PC-9 (cell line): ENCODE results near the gene FANCF. TPM values are rescaled to one million over a fixed set of nuclear protein-coding genes. Genes with fewer than 3 reads are reported as not detected.
A peak's percentile ranks its signal among the peaks of the same experiment; 100 is the strongest.

Experiments
- BruUV-seq: library from RNA; stranded (reverse); fragments of 400-500 nt; replicated peaks from 2 replicates; lab custom pipeline; 2021; lab: Mats Ljungman, UMichigan
- CTCF ChIA-PET: fragments of 300-600 bp; sonication (Branson Sonifier 250); formaldehyde crosslinking; loops from one replicate; lab custom pipeline; 2022; ENCODE audit warnings: antibody characterized with exemption; lab: Charles Lee
- POLR2A ChIA-PET: fragments of 300-600 bp; sonication (Branson Sonifier 250); formaldehyde crosslinking; loops from one replicate; lab custom pipeline; 2022; ENCODE audit warnings: antibody characterized with exemption; ENCODE audit not compliant: unreplicated experiment; lab: Charles Lee
- DNase-seq, 2 experiments: peaks; one replicate each; pipeline versions ENCODE4 v3.0.0 to v3.0.0-alpha.2; 2015 to 2022; ENCODE audit warnings: mixed read lengths in 1 of 2
- H2AFZ ChIP-seq: fragments of 200-600 bp; sonication (generic); 2 replicates; pipeline ENCODE4 v1.8.1; 2017; ENCODE audit warnings: antibody characterized with exemption
- H3F3A ChIP-seq: fragments of 200-600 bp; sonication (generic); 2 replicates; pipeline ENCODE4 v1.8.1; 2017; ENCODE audit warnings: antibody characterized with exemption, mild to moderate bottlenecking, low read depth; ENCODE audit not compliant: insufficient read depth
- H3K27ac ChIP-seq: fragments of 200-600 bp; sonication (generic); 2 replicates; pipeline ENCODE4 v1.6.1; 2016; ENCODE audit warnings: mixed run types
- H3K27me3 ChIP-seq: fragments of 200-600 bp; sonication (generic); 2 replicates; pipeline ENCODE4 v1.6.1; 2016; ENCODE audit warnings: low read depth, mixed run types; ENCODE audit not compliant: insufficient read depth
- H3K36me3 ChIP-seq: fragments of 200-600 bp; sonication (generic); 2 replicates; pipeline ENCODE4 v1.6.1; 2016; ENCODE audit warnings: low read depth, mixed run types
- H3K4me1 ChIP-seq: fragments of 200-600 bp; sonication (generic); replicated peaks from 2 replicates; pipeline ENCODE4 v1.6.1; 2016; ENCODE audit warnings: mixed run types; ENCODE audit not compliant: insufficient read depth
- H3K4me2 ChIP-seq: fragments of 200-600 bp; sonication (generic); 2 replicates; pipeline ENCODE4 v1.6.1; 2017; ENCODE audit warnings: mixed run types
- H3K4me3 ChIP-seq: fragments of 200-600 bp; sonication (generic); 2 replicates; pipeline ENCODE4 v1.6.1; 2016; ENCODE audit warnings: mixed run types
- H3K79me2 ChIP-seq: fragments of 200-600 bp; sonication (generic); 2 replicates; pipeline ENCODE4 v1.6.1; 2017; ENCODE audit warnings: low read depth, mixed run types
- H3K9me2 ChIP-seq: fragments of 200-600 bp; sonication (generic); 2 replicates; pipeline ENCODE4 v1.8.1; 2017; ENCODE audit warnings: mild to moderate bottlenecking; ENCODE audit not compliant: insufficient read depth
- H3K9me3 ChIP-seq: fragments of 200-600 bp; sonication (generic); 2 replicates; pipeline ENCODE4 v1.8.1; 2016; ENCODE audit warnings: low read depth; ENCODE audit not compliant: insufficient read depth
- H4K20me1 ChIP-seq: fragments of 200-600 bp; sonication (generic); 2 replicates; pipeline ENCODE4 v1.8.1; 2017; ENCODE audit not compliant: insufficient read depth
- CTCF ChIP-seq: fragments of 200-600 bp; sonication (generic); conservative IDR thresholded peaks from 2 replicates; pipeline ENCODE4 v1.6.1; 2017; ENCODE audit warnings: mixed run types, antibody characterized with exemption, mild to moderate bottlenecking, moderate library complexity
- EZH2 ChIP-seq: fragments of 200-600 bp; sonication (generic); IDR thresholded peaks from 2 replicates; pipeline ENCODE4 v1.8.0; 2017; ENCODE audit warnings: antibody characterized with exemption, low read depth
- intact Hi-C: fragments of 100-400 bp; cut with micrococcal nuclease; formaldehyde crosslinking; loops from one replicate; pipeline ENCODE4 v1.10.0; 2022; ENCODE audit not compliant: unreplicated experiment
- total RNA-seq: library from RNA; stranded (reverse); gene quantifications from 2 replicates; pipeline ENCODE4 v1.2.3, GENCODE V29; 2021

The FANCF gene
- total RNA-seq, 1 experiment from 2014 or later: 8.0 TPM

DNA sequence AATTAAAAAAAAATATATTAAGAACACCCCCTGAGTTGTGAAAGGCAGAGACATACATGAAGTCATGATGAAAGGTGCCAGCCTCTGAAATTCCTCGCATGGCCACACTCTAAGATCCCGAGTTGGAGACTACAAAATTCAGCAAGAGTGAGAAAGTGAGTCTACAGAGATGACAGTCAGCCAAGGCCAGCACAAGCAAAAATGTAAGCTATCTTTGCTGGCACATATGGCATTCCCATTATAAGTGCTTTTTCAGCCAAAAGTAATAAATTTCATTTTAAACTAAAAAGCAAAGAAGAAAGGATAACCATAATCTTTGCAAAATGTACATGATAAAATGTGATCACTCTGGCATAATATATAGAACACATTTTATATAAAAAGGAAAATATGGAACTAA is 40.6 kb downstream of the FANCF start:
- no peaks in the 10 kb centered on the region for H3K4me1 ChIP-seq
- no peaks in the 10 kb centered on the region; the same call in 1 of the 2 replicates for H3K9me2 ChIP-seq
- no peak overlapping the region for H3K27ac ChIP-seq
- POLR2A ChIA-PET: no interaction called here
- intact Hi-C loops: no loop called here
- no peaks in the 10 kb centered on the region for H4K20me1 ChIP-seq
- no peaks in the 10 kb centered on the region for H3K27me3 ChIP-seq
- DNase-seq: no peak
- BruUV-seq: no TSS peak
- H3F3A ChIP-seq: no peaks in the 10 kb centered on the region
- no peaks in the 10 kb centered on the region for H3K79me2 ChIP-seq
- no peak overlapping the region for H2AFZ ChIP-seq
- H3K36me3 ChIP-seq: no peaks in the 10 kb centered on the region
- H3K4me3 ChIP-seq: no peak overlapping the region
- H3K4me2 ChIP-seq: no peak overlapping the region
- no peak for TF ChIP-seq CTCF
- TF ChIP-seq EZH2: no peak
- no peaks in the 10 kb centered on the region for H3K9me3 ChIP-seq
- CTCF ChIA-PET: no interaction called here

DNA sequence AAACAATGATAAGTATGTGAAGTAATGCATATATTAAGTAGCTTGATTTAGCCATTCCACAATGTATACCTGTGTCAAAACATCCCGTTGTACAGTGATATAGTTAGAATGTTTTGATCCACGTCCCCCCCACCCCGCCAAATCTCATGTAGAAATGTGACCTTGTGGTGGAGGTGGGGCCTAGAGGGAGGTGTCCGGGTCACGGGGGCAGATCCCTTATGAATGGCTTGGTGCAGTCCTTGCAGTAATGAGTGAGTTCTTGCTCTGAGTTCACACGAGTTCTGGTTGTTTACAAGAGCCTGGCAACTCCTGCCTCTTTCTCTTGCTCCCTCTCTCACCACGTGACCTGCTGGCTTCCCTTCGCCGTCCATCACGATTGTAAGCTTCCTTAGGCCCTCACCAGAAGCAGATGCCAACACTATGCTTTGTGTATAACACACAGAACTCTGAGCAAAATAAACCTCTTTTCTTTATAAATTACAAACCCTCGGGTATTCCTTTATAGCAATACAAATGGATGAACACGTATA is 41.6 kb downstream of the FANCF start:
- intact Hi-C loops: no loop called here
- Histone ChIP-seq H3F3A (no peaks in the 10 kb centered on the region), H4K20me1 (no peaks in the 10 kb centered on the region), H3K36me3 (no peaks in the 10 kb centered on the region), H3K4me2 (no peak overlapping the region), H3K79me2 (no peaks in the 10 kb centered on the region), H3K9me2 (no peaks in the 10 kb centered on the region; the same call in 1 of the 2 replicates), H3K27me3 (no peaks in the 10 kb centered on the region), H3K4me1 (no peaks in the 10 kb centered on the region), H2AFZ (0 out of 2 replicates have a peak overlapping the region, but pooled peaks have one; percentile 58), H3K9me3 (no peaks in the 10 kb centered on the region), H3K4me3 (no peak overlapping the region), H3K27ac (no peak overlapping the region)
- no peak for TF ChIP-seq CTCF
- no peak for TF ChIP-seq EZH2
- no peak for DNase-seq
- CTCF ChIA-PET: no interaction called here
- BruUV-seq: no TSS peak
- POLR2A ChIA-PET: no interaction called here

DNA sequence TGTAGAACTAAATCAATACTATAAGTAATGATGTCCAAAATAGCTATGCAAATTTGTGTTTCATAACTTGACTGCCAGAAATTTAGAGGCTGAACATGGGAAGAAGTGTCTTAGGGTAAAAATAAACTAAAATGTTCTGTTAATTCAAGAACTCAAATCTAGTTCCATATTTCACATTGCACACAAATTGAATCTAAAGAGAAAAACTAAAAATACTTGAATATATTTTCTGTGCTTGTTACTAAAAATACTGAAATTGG is 43.5 kb downstream of the FANCF start:
- no peak overlapping the region for H3K27ac ChIP-seq
- TF ChIP-seq EZH2: no peak
- no peak for TF ChIP-seq CTCF
- no peaks in the 10 kb centered on the region for H3K27me3 ChIP-seq
- no peak for DNase-seq
- CTCF ChIA-PET: no interaction called here
- no TSS peak for BruUV-seq
- no peaks in the 10 kb centered on the region for H4K20me1 ChIP-seq
- no peaks in the 10 kb centered on the region for H3K79me2 ChIP-seq
- no peaks in the 10 kb centered on the region for H3F3A ChIP-seq
- POLR2A ChIA-PET: no interaction called here
- H2AFZ ChIP-seq: no peak overlapping the region
- H3K4me2 ChIP-seq: no peak overlapping the region
- H3K9me2 ChIP-seq: peaks cover 3% of the 10 kb centered on the region; the same call in 1 of the 2 replicates
- no peaks in the 10 kb centered on the region for H3K36me3 ChIP-seq
- no peaks in the 10 kb centered on the region for H3K4me1 ChIP-seq
- H3K9me3 ChIP-seq: no peaks in the 10 kb centered on the region
- intact Hi-C loops: no loop called here
- no peak overlapping the region for H3K4me3 ChIP-seq
